HepG2 (cell line): ENCODE results near the gene SLC35B1. TPM values are rescaled to one million over a fixed set of nuclear protein-coding genes. Genes with fewer than 3 reads are reported as not detected.
A peak's percentile ranks its signal among the peaks of the same experiment; 100 is the strongest.

Source experiments
- KAT8 ChIP-seq: IDR thresholded peaks from 2 replicates; pipeline ENCODE4 v1.6.1; 2016; ENCODE audit warnings: missing genetic modification reagents, missing compliant biosample characterization
- KMT2B ChIP-seq: IDR thresholded peaks from 2 replicates; pipeline ENCODE4 v1.6.1; 2016; ENCODE audit warnings: missing genetic modification reagents, missing compliant biosample characterization
- NFE2 ChIP-seq: sonication (generic); formaldehyde crosslinking; IDR thresholded peaks from 2 replicates; pipeline ENCODE4 v1.4.0; 2020; ENCODE audit warnings: missing genetic modification reagents
- NFE2L2 ChIP-seq: fragments of 150-350 bp; IDR thresholded peaks from 2 replicates; pipeline ENCODE4 v1.6.1; 2014; ENCODE audit warnings: low read length
- SIN3A ChIP-seq: IDR thresholded peaks from 2 replicates; pipeline ENCODE4 v1.6.1; 2011; ENCODE audit warnings: low read depth, mild to moderate bottlenecking, control low read depth, low read length, borderline replicate concordance
- SNAI1 ChIP-seq: sonication (generic); formaldehyde crosslinking; IDR thresholded peaks from 2 replicates; pipeline ENCODE4 v1.5.0; 2020; ENCODE audit warnings: mild to moderate bottlenecking, missing genetic modification reagents, borderline replicate concordance
- SPEN ChIP-seq: sonication (generic); formaldehyde crosslinking; IDR thresholded peaks from 2 replicates; pipeline ENCODE4 v1.5.1; 2020; ENCODE audit warnings: low read depth, mild to moderate bottlenecking, missing genetic modification reagents
- ZFX ChIP-seq: sonication (generic); formaldehyde crosslinking; IDR thresholded peaks from 2 replicates; pipeline ENCODE4 v1.4.0; 2020; ENCODE audit warnings: mild to moderate bottlenecking, low read depth, missing genetic modification reagents, moderate library complexity
- ZNF235 ChIP-seq: sonication (generic); formaldehyde crosslinking; IDR thresholded peaks from 2 replicates; pipeline ENCODE4 v1.8.1; 2023; ENCODE audit warnings: mild to moderate bottlenecking, missing genetic modification reagents, borderline replicate concordance
- ZNF777 ChIP-seq: sonication (generic); formaldehyde crosslinking; IDR thresholded peaks from 2 replicates; pipeline ENCODE4 v1.4.0; 2020; ENCODE audit warnings: missing genetic modification reagents
- ZNF790 ChIP-seq: sonication (generic); formaldehyde crosslinking; IDR thresholded peaks from 2 replicates; pipeline ENCODE4 v1.8.0; 2022; ENCODE audit warnings: missing genetic modification reagents, mild to moderate bottlenecking, borderline replicate concordance
- polyA plus RNA-seq, 8 experiments: library from polyadenylated mRNA; depleted of rRNA in 3 of 8; stranded (reverse) in 7 of 8; unstranded in 1 of 8; fragments of >200 nt; fragmentation: Illumina TruSeq in 4 of 8; extraction: Trizol in 4 of 8; gene quantifications; 2 replicates each; pipeline versions ENCODE4 v1.2.1 to v1.2.3, GENCODE V29; 2011 to 2016; ENCODE audit warnings: low read depth in 4 of 8, missing spikeins in 1 of 8, mixed read lengths in 1 of 8; ENCODE audit not compliant: insufficient read depth in 1 of 8
- total RNA-seq, 5 experiments: library from RNA; depleted of rRNA; stranded (reverse); fragments of >200 nt; fragmentation: Illumina TruSeq; extraction: Trizol; gene quantifications; 2 replicates each; pipeline ENCODE4 v1.2.3, GENCODE V29; 2016; ENCODE audit warnings: low read depth in 1 of 5
- TF ChIP-seq, protein P1 (sequence below): sonication (generic); formaldehyde crosslinking; IDR thresholded peaks from 2 replicates; pipeline ENCODE4 v1.4.0; 2020; ENCODE audit warnings: missing genetic modification reagents, borderline replicate concordance
- TF ChIP-seq, protein P2 (sequence below): sonication (generic); formaldehyde crosslinking; IDR thresholded peaks from 2 replicates; pipeline ENCODE4 v1.8.1; 2022; ENCODE audit warnings: low read depth, mild to moderate bottlenecking, missing genetic modification reagents
- TF ChIP-seq, protein P3 (sequence below): sonication (generic); formaldehyde crosslinking; IDR thresholded peaks from 2 replicates; pipeline ENCODE4 v1.5.0; 2020; ENCODE audit warnings: mild to moderate bottlenecking, missing genetic modification reagents, borderline replicate concordance
- TF ChIP-seq, protein P4 (sequence below): sonication (generic); formaldehyde crosslinking; IDR thresholded peaks from 2 replicates; pipeline ENCODE4 v1.5.1; 2020; ENCODE audit warnings: mild to moderate bottlenecking, moderate library complexity, missing genetic modification reagents
- TF ChIP-seq, protein P5 (sequence below): IDR thresholded peaks from 2 replicates; pipeline ENCODE4 v1.6.1; 2016

Gene SLC35B1
- total and polyA plus RNA-seq, 2 of the 13 experiments (the other 11 are each of a cell fraction or from before 2014, with no cell fraction given), result 99.6 to 113 TPM

DNA sequence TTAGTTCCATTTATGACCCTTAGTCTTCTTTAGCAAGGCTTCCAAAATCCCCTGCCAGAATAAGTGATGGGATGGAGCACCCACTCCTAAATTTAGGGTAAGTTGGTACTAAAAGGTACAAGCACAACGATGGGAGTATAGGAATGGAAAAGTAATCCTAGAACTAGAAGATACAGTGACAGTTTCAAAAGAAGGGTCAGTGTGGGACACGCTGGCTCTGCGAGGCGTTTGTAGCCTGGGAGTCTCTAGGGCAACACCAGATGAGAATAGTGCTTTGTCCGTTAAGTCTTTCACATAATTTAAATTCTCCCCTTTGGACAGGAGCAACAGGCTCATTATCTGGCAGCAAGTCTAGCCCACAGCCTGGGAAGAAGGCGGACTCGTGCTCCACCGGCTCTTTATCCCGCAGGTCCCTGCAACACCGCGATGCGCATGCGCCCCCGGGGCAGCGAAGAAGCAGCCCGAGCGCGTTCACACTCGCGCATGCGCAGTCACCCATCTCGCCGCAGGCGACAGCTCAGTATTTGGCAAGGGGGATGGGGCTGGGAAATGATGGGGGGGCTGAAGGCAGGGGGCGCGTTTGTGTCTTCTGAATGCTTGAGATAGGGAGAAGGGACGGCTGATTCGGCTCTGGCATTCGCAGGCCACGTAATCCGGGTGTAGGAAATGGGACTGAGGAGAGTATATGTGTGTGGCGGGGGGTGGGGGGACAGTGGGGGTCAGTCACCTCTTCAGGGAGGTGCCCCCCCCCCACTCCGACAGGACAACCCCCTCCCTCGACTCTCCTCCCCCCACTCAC is 30.4 kb downstream of the SLC35B1 start (continued):
- no peak; the same call in 1 of the 2 replicates for TF ChIP-seq SIN3A
- TF ChIP-seq ZNF235, result no peak
- TF ChIP-seq SNAI1, result no peak
- no peak for TF ChIP-seq ZFX
- no peak for TF ChIP-seq NFE2L2
- TF ChIP-seq, protein P1, sequence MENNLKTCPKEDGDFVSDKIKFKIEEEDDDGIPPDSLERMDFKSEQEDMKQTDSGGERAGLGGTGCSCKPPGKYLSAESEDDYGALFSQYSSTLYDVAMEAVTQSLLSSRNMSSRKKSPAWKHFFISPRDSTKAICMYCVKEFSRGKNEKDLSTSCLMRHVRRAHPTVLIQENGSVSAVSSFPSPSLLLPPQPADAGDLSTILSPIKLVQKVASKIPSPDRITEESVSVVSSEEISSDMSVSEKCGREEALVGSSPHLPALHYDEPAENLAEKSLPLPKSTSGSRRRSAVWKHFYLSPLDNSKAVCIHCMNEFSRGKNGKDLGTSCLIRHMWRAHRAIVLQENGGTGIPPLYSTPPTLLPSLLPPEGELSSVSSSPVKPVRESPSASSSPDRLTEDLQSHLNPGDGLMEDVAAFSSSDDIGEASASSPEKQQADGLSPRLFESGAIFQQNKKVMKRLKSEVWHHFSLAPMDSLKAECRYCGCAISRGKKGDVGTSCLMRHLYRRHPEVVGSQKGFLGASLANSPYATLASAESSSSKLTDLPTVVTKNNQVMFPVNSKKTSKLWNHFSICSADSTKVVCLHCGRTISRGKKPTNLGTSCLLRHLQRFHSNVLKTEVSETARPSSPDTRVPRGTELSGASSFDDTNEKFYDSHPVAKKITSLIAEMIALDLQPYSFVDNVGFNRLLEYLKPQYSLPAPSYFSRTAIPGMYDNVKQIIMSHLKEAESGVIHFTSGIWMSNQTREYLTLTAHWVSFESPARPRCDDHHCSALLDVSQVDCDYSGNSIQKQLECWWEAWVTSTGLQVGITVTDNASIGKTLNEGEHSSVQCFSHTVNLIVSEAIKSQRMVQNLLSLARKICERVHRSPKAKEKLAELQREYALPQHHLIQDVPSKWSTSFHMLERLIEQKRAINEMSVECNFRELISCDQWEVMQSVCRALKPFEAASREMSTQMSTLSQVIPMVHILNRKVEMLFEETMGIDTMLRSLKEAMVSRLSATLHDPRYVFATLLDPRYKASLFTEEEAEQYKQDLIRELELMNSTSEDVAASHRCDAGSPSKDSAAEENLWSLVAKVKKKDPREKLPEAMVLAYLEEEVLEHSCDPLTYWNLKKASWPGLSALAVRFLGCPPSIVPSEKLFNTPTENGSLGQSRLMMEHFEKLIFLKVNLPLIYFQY (CRISPR knock-in tag), result peak; percentile 11; the same call in 1 of the 2 replicates
- TF ChIP-seq, protein P2, sequence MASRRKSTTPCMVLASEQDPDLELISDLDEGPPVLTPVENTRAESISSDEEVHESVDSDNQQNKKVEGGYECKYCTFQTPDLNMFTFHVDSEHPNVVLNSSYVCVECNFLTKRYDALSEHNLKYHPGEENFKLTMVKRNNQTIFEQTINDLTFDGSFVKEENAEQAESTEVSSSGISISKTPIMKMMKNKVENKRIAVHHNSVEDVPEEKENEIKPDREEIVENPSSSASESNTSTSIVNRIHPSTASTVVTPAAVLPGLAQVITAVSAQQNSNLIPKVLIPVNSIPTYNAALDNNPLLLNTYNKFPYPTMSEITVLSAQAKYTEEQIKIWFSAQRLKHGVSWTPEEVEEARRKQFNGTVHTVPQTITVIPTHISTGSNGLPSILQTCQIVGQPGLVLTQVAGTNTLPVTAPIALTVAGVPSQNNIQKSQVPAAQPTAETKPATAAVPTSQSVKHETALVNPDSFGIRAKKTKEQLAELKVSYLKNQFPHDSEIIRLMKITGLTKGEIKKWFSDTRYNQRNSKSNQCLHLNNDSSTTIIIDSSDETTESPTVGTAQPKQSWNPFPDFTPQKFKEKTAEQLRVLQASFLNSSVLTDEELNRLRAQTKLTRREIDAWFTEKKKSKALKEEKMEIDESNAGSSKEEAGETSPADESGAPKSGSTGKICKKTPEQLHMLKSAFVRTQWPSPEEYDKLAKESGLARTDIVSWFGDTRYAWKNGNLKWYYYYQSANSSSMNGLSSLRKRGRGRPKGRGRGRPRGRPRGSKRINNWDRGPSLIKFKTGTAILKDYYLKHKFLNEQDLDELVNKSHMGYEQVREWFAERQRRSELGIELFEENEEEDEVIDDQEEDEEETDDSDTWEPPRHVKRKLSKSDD (CRISPR knock-in tag), result no peak
- TF ChIP-seq NFE2 (CRISPR knock-in tag), result no peak
- TF ChIP-seq ZNF790, result no peak
- TF ChIP-seq, protein P3, sequence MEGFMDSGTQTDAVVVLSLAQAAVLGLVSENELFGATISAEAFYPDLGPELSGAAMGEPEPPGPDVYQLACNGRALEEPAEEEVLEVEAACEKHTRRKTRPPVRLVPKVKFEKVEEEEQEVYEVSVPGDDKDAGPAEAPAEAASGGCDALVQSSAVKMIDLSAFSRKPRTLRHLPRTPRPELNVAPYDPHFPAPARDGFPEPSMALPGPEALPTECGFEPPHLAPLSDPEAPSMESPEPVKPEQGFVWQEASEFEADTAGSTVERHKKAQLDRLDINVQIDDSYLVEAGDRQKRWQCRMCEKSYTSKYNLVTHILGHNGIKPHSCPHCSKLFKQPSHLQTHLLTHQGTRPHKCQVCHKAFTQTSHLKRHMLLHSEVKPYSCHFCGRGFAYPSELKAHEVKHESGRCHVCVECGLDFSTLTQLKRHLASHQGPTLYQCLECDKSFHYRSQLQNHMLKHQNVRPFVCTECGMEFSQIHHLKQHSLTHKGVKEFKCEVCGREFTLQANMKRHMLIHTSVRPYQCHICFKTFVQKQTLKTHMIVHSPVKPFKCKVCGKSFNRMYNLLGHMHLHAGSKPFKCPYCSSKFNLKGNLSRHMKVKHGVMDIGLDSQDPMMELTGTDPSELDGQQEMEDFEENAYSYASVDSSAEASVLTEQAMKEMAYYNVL (CRISPR knock-in tag), result no peak
- no peak for TF ChIP-seq SPEN
- TF ChIP-seq KAT8 (CRISPR knock-in tag), result no peak; the same call in 1 of the 2 replicates
- no peak for TF ChIP-seq KMT2B (CRISPR knock-in tag)
- TF ChIP-seq, protein P4, sequence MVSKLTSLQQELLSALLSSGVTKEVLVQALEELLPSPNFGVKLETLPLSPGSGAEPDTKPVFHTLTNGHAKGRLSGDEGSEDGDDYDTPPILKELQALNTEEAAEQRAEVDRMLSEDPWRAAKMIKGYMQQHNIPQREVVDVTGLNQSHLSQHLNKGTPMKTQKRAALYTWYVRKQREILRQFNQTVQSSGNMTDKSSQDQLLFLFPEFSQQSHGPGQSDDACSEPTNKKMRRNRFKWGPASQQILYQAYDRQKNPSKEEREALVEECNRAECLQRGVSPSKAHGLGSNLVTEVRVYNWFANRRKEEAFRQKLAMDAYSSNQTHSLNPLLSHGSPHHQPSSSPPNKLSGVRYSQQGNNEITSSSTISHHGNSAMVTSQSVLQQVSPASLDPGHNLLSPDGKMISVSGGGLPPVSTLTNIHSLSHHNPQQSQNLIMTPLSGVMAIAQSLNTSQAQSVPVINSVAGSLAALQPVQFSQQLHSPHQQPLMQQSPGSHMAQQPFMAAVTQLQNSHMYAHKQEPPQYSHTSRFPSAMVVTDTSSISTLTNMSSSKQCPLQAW, result no peak
- no peak for TF ChIP-seq ZNF777 (CRISPR knock-in tag)
- TF ChIP-seq, protein P5, sequence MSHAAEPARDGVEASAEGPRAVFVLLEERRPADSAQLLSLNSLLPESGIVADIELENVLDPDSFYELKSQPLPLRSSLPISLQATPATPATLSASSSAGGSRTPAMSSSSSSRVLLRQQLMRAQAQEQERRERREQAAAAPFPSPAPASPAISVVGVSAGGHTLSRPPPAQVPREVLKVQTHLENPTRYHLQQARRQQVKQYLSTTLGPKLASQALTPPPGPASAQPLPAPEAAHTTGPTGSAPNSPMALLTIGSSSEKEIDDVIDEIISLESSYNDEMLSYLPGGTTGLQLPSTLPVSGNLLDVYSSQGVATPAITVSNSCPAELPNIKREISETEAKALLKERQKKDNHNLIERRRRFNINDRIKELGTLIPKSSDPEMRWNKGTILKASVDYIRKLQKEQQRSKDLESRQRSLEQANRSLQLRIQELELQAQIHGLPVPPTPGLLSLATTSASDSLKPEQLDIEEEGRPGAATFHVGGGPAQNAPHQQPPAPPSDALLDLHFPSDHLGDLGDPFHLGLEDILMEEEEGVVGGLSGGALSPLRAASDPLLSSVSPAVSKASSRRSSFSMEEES (CRISPR knock-in tag), result no peak
